PFSK-1 (cell line): ENCODE results near the gene UBA52.

Experiments
- FOXP2 ChIP-seq: optimal IDR thresholded peaks from 2 replicates; pipeline ENCODE3; 2011; ENCODE audit warnings: borderline replicate concordance, control low read depth, inconsistent platforms; ENCODE audit not compliant: insufficient read depth; ENCODE audit errors: extremely low read length, extremely low read depth
- POLR2AphosphoS5 ChIP-seq: IDR thresholded peaks from 2 replicates; pipeline ENCODE4 v1.6.1; 2012; ENCODE audit warnings: low read depth, mild to moderate bottlenecking, control low read depth, low read length, moderate library complexity
- REST ChIP-seq, 2 experiments: IDR thresholded peaks; 2 replicates each; pipeline versions ENCODE4 v1.6.1 to v1.8.0; 2011 to 2012; ENCODE audit warnings: low read depth in 2 of 2, low read length in 2 of 2, control low read depth in 1 of 2, inconsistent platforms in 1 of 2, mild to moderate bottlenecking in 1 of 2, moderate library complexity in 1 of 2; ENCODE audit not compliant: insufficient read depth in 1 of 2
- SIN3A ChIP-seq: IDR thresholded peaks from 2 replicates; pipeline ENCODE4 v1.6.1; 2012; ENCODE audit warnings: mild to moderate bottlenecking, low read length, moderate library complexity, borderline replicate concordance; ENCODE audit not compliant: insufficient read depth
- TAF1 ChIP-seq: IDR thresholded peaks from 2 replicates; pipeline ENCODE4 v1.6.1; 2012; ENCODE audit warnings: low read length, control low read depth, borderline replicate concordance; ENCODE audit not compliant: insufficient read depth

UBA52 gene

GRCh38 chr19:18576383-18576782 is 4.7 kb downstream of the UBA52 start:
- TF ChIP-seq TAF1 = no peak
- TF ChIP-seq SIN3A = no peak
- TF ChIP-seq FOXP2 = no peak
- no peak for TF ChIP-seq REST (IDR thresholded peaks at IDR 0.05; ENCODE audit: insufficient read depth in 1 of 2, low read depth in 2 of 2, low read length in 2 of 2)
- TF ChIP-seq POLR2AphosphoS5 = no peak

GRCh38 chr19:18577365-18577914 is 5.8 kb downstream of the UBA52 start:
- TF ChIP-seq FOXP2 (no peak), POLR2AphosphoS5 (peak; percentile 56; the same call in 1 of the 2 replicates)

- TF ChIP-seq POLR2AphosphoS5 = no peak
- TF ChIP-seq TAF1 = no peak
Measured at GRCh38 chr19:18580311-18580710, 8.7 kb downstream of the UBA52 start.

- TF ChIP-seq SIN3A (no peak), TAF1 (no peak), REST (IDR thresholded peaks at IDR 0.05; ENCODE audit: insufficient read depth in 1 of 2, low read depth in 2 of 2, low read length in 2 of 2) (no peak), POLR2AphosphoS5 (no peak), FOXP2 (no peak)
Measured at GRCh38 chr19:18586306-18586705, 14.6 kb downstream of the UBA52 start.

GRCh38 chr19:18587561-18587960 is 15.9 kb downstream of the UBA52 start:
- TF ChIP-seq FOXP2 (no peak), REST (IDR thresholded peaks at IDR 0.05; ENCODE audit: insufficient read depth in 1 of 2, low read depth in 2 of 2, low read length in 2 of 2) (no peak), SIN3A (no peak), POLR2AphosphoS5 (no peak), TAF1 (no peak)

- TF ChIP-seq POLR2AphosphoS5 = no peak
Measured at GRCh38 chr19:18587962-18588610, 16.4 kb downstream of the UBA52 start.
